SK-N-SH (cell line): Measurements from ENCODE around the gene FBXW5.

Experiments used
- CHD2 ChIP-seq: fragments of 150-350 bp; IDR thresholded peaks from 2 replicates; pipeline ENCODE4 v1.6.1; 2018; ENCODE audit warnings: low read length; ENCODE audit not compliant: partially characterized antibody
- EP300 ChIP-seq, 2 experiments: IDR thresholded peaks; 2 replicates each; pipeline versions ENCODE4 v1.4.0 to v1.6.1; 2012; ENCODE audit warnings: borderline replicate concordance in 1 of 2, low read depth in 1 of 2, low read length in 1 of 2
- MEF2A ChIP-seq: IDR thresholded peaks from 2 replicates; pipeline ENCODE4 v1.4.0; 2012; ENCODE audit warnings: low read depth, borderline replicate concordance
- POLR2AphosphoS5 ChIP-seq: IDR thresholded peaks from 2 replicates; pipeline ENCODE4 v1.6.1; 2012; ENCODE audit warnings: low read depth, low read length
- RAD21 ChIP-seq: IDR thresholded peaks from 2 replicates; pipeline ENCODE4 v1.6.1; 2012; ENCODE audit warnings: mild to moderate bottlenecking, low read length
- RCOR1 ChIP-seq: fragments of 150-350 bp; IDR thresholded peaks from 2 replicates; pipeline ENCODE4 v1.6.1; 2017; ENCODE audit warnings: antibody characterized with exemption, low read length
- SIN3A ChIP-seq: IDR thresholded peaks from 2 replicates; pipeline ENCODE4 v1.6.1; 2012; ENCODE audit warnings: low read depth, mild to moderate bottlenecking, low read length, moderate library complexity, borderline replicate concordance
- TAF1 ChIP-seq: IDR thresholded peaks from 2 replicates; pipeline ENCODE4 v1.6.1; 2012; ENCODE audit warnings: low read depth, mild to moderate bottlenecking, low read length, moderate library complexity, borderline replicate concordance
- YY1 ChIP-seq: IDR thresholded peaks from 2 replicates; pipeline ENCODE4 v1.4.0; 2012; ENCODE audit warnings: low read depth, mild to moderate bottlenecking
- TF ChIP-seq, protein P1 (sequence below): fragments of 200-600 bp; sonication (generic); IDR thresholded peaks from 2 replicates; pipeline ENCODE4 v1.6.1; 2017; ENCODE audit warnings: antibody characterized with exemption, mild to moderate bottlenecking, moderate library complexity
- TF ChIP-seq, protein P2 (sequence below): IDR thresholded peaks from 2 replicates; pipeline ENCODE4 v1.4.0; 2012; ENCODE audit warnings: low read depth, borderline replicate concordance
- TF ChIP-seq, protein P3 (sequence below): fragments of 150-350 bp; IDR thresholded peaks from 2 replicates; pipeline ENCODE4 v1.6.1; 2017; ENCODE audit warnings: antibody characterized with exemption, low read length, low read depth, borderline replicate concordance
- TF ChIP-seq, protein P4 (sequence below): IDR thresholded peaks from 2 replicates; pipeline ENCODE4 v1.4.0; 2012; ENCODE audit warnings: low read depth
- TF ChIP-seq, protein P5 (sequence below): IDR thresholded peaks from 2 replicates; pipeline ENCODE4 v1.6.1; 2012; ENCODE audit warnings: mild to moderate bottlenecking, low read depth, low read length, moderate library complexity

DNA sequence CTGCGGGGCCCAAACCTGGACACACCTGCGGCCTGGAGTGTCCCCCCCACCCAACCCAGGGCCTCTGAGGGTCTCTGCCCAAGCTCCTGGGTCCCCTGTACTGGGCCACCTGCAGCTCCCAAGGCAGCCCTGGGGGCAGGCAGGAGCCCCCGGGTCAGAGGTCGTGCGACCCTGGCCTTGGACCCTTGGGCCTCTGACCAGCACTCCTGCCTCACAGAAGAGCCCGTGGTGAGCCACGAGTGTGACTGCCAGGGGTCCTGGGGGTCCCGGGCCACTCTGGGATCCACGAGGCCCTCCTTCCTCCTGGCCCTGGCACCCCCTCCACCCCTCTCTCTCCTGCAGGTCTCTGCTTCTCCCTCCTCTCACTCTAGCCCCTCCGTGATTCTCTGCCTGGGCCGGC, 27.8 kb upstream of the FBXW5 start:
- TF ChIP-seq RCOR1 (no peak), EP300 (IDR thresholded peaks at IDR 0.05; ENCODE audit: borderline replicate concordance in 1 of 2, low read depth in 1 of 2, low read length in 1 of 2) (no peak), RAD21 (no peak), CHD2 (no peak), MEF2A (no peak), YY1 (no peak), SIN3A (no peak), TAF1 (no peak), POLR2AphosphoS5 (no peak)
- TF ChIP-seq, protein P1, sequence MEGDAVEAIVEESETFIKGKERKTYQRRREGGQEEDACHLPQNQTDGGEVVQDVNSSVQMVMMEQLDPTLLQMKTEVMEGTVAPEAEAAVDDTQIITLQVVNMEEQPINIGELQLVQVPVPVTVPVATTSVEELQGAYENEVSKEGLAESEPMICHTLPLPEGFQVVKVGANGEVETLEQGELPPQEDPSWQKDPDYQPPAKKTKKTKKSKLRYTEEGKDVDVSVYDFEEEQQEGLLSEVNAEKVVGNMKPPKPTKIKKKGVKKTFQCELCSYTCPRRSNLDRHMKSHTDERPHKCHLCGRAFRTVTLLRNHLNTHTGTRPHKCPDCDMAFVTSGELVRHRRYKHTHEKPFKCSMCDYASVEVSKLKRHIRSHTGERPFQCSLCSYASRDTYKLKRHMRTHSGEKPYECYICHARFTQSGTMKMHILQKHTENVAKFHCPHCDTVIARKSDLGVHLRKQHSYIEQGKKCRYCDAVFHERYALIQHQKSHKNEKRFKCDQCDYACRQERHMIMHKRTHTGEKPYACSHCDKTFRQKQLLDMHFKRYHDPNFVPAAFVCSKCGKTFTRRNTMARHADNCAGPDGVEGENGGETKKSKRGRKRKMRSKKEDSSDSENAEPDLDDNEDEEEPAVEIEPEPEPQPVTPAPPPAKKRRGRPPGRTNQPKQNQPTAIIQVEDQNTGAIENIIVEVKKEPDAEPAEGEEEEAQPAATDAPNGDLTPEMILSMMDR: no peak
- TF ChIP-seq, protein P2, sequence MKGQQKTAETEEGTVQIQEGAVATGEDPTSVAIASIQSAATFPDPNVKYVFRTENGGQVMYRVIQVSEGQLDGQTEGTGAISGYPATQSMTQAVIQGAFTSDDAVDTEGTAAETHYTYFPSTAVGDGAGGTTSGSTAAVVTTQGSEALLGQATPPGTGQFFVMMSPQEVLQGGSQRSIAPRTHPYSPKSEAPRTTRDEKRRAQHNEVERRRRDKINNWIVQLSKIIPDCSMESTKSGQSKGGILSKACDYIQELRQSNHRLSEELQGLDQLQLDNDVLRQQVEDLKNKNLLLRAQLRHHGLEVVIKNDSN: no peak
- TF ChIP-seq, protein P3, sequence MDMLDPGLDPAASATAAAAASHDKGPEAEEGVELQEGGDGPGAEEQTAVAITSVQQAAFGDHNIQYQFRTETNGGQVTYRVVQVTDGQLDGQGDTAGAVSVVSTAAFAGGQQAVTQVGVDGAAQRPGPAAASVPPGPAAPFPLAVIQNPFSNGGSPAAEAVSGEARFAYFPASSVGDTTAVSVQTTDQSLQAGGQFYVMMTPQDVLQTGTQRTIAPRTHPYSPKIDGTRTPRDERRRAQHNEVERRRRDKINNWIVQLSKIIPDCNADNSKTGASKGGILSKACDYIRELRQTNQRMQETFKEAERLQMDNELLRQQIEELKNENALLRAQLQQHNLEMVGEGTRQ: no peak
- TF ChIP-seq, protein P4, sequence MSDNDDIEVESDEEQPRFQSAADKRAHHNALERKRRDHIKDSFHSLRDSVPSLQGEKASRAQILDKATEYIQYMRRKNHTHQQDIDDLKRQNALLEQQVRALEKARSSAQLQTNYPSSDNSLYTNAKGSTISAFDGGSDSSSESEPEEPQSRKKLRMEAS: no peak
- TF ChIP-seq, protein P5, sequence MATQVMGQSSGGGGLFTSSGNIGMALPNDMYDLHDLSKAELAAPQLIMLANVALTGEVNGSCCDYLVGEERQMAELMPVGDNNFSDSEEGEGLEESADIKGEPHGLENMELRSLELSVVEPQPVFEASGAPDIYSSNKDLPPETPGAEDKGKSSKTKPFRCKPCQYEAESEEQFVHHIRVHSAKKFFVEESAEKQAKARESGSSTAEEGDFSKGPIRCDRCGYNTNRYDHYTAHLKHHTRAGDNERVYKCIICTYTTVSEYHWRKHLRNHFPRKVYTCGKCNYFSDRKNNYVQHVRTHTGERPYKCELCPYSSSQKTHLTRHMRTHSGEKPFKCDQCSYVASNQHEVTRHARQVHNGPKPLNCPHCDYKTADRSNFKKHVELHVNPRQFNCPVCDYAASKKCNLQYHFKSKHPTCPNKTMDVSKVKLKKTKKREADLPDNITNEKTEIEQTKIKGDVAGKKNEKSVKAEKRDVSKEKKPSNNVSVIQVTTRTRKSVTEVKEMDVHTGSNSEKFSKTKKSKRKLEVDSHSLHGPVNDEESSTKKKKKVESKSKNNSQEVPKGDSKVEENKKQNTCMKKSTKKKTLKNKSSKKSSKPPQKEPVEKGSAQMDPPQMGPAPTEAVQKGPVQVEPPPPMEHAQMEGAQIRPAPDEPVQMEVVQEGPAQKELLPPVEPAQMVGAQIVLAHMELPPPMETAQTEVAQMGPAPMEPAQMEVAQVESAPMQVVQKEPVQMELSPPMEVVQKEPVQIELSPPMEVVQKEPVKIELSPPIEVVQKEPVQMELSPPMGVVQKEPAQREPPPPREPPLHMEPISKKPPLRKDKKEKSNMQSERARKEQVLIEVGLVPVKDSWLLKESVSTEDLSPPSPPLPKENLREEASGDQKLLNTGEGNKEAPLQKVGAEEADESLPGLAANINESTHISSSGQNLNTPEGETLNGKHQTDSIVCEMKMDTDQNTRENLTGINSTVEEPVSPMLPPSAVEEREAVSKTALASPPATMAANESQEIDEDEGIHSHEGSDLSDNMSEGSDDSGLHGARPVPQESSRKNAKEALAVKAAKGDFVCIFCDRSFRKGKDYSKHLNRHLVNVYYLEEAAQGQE: no peak
